OCI-LY3 (cell line): ENCODE results near the gene NCOA1.

Experiments used
- H2AFZ ChIP-seq: fragments of 200-600, 300-600 bp; shearing (Covaris generic); 2 replicates; pipeline ENCODE4 v1.6.0; 2014; ENCODE audit warnings: antibody characterized with exemption, low read depth, low read length
- H3K27ac ChIP-seq: fragments of 200-600, 300-600 bp; sonication (generic); 2 replicates; pipeline ENCODE4 v1.5.1; 2014; ENCODE audit warnings: mild to moderate bottlenecking, low read length, moderate library complexity, mixed read lengths
- H3K27me3 ChIP-seq: fragments of 200-600, 300-600 bp; sonication (generic); 2 replicates; pipeline ENCODE4 v1.6.1; 2014; ENCODE audit warnings: low read depth, low read length, mixed read lengths
- H3K36me3 ChIP-seq: fragments of 200-600, 300-600 bp; sonication (generic); replicated peaks from 2 replicates; pipeline ENCODE3; 2014; ENCODE audit warnings: low read depth, low read length, mixed read lengths
- H3K4me1 ChIP-seq: fragments of 300-600, 200-600 bp; sonication (generic); 2 replicates; pipeline ENCODE4 v1.6.1; 2014; ENCODE audit warnings: low read length, mixed read lengths
- H3K4me2 ChIP-seq: fragments of 200-600, 300-600 bp; sonication (generic); 2 replicates; pipeline ENCODE4 v1.6.1; 2014; ENCODE audit warnings: low read length, mixed read lengths
- H3K4me3 ChIP-seq: fragments of 300-600, 200-600 bp; sonication (generic); 2 replicates; pipeline ENCODE4 v1.5.1; 2014; ENCODE audit warnings: antibody characterized with exemption, mild to moderate bottlenecking, low read length, moderate library complexity
- H3K79me2 ChIP-seq: fragments of 300-600, 200-600 bp; shearing (Covaris generic); 2 replicates; pipeline ENCODE4 v1.6.1; 2014; ENCODE audit warnings: mild to moderate bottlenecking, low read length, mixed read lengths
- H3K9ac ChIP-seq: fragments of 300-600, 200-600 bp; shearing (Covaris generic); 2 replicates; pipeline ENCODE4 v1.6.0; 2014; ENCODE audit warnings: mild to moderate bottlenecking, low read length, moderate library complexity
- H3K9me3 ChIP-seq: fragments of 200-600, 300-600 bp; shearing (Covaris generic); 2 replicates; pipeline ENCODE4 v1.6.1; 2014; ENCODE audit warnings: low read length, mixed read lengths; ENCODE audit not compliant: insufficient read depth
- H4K20me1 ChIP-seq: fragments of 200-600, 300-600 bp; sonication (generic); 2 replicates; pipeline ENCODE4 v1.6.1; 2016; ENCODE audit warnings: low read length, mixed read lengths; ENCODE audit not compliant: insufficient read depth
- CTCF ChIP-seq: fragments of 200-600, 300-600 bp; sonication (generic); IDR thresholded peaks from 2 replicates; pipeline ENCODE4 v1.5.1; 2014; ENCODE audit warnings: antibody characterized with exemption, low read length, low read depth
- EZH2phosphoT487 ChIP-seq: fragments of 200-600 bp; shearing (Covaris generic); IDR thresholded peaks from 2 replicates; pipeline ENCODE4 v1.6.1; 2018; ENCODE audit warnings: antibody characterized with exemption, mixed run types, low read depth

NCOA1 gene

GRCh38 chr2:24658531-24659202, 167.6 kb downstream of the NCOA1 start:
- no peaks in the 10 kb centered on the region for H4K20me1 ChIP-seq
- H3K79me2 ChIP-seq: no peaks in the 10 kb centered on the region
- no peaks in the 10 kb centered on the region for H3K9me3 ChIP-seq
- no peaks in the 10 kb centered on the region for H3K27me3 ChIP-seq
- no peak overlapping the region for H3K27ac ChIP-seq
- peaks cover 12% of the 10 kb centered on the region for H3K4me1 ChIP-seq
- H3K4me2 ChIP-seq: no peak overlapping the region
- H3K4me3 ChIP-seq: no peak overlapping the region
- H3K36me3 ChIP-seq: no peaks in the 10 kb centered on the region
- TF ChIP-seq CTCF: no peak
- no peak for TF ChIP-seq EZH2phosphoT487
- H3K9ac ChIP-seq: no peak overlapping the region
- no peak overlapping the region for H2AFZ ChIP-seq

- H3K9ac ChIP-seq: no peak overlapping the region
Observed at GRCh38 chr2:24659862-24660261, 168.8 kb downstream of the NCOA1 start.

GRCh38 chr2:24667542-24667941, 176.5 kb downstream of the NCOA1 start:
- H3K27me3 ChIP-seq: no peaks in the 10 kb centered on the region
- no peak overlapping the region for H2AFZ ChIP-seq
- TF ChIP-seq EZH2phosphoT487 (no peak), CTCF (no peak)
- no peaks in the 10 kb centered on the region for H4K20me1 ChIP-seq
- H3K4me3 ChIP-seq: no peak overlapping the region
- no peaks in the 10 kb centered on the region for H3K79me2 ChIP-seq
- H3K4me2 ChIP-seq: no peak overlapping the region
- H3K27ac ChIP-seq: no peak overlapping the region
- peaks cover 8% of the 10 kb centered on the region for H3K4me1 ChIP-seq
- no peak overlapping the region for H3K9ac ChIP-seq
- no peaks in the 10 kb centered on the region for H3K36me3 ChIP-seq
- no peaks in the 10 kb centered on the region for H3K9me3 ChIP-seq

More at GRCh38 chr2:24659862-24660261, 168.8 kb downstream of the NCOA1 start:
- Histone ChIP-seq H3K27ac (no peak overlapping the region), H3K36me3 (no peaks in the 10 kb centered on the region), H3K4me1 (peaks cover 12% of the 10 kb centered on the region), H4K20me1 (no peaks in the 10 kb centered on the region), H3K27me3 (no peaks in the 10 kb centered on the region), H3K4me3 (no peak overlapping the region), H3K4me2 (no peak overlapping the region), H3K79me2 (no peaks in the 10 kb centered on the region), H2AFZ (no peak overlapping the region), H3K9me3 (no peaks in the 10 kb centered on the region)
- TF ChIP-seq CTCF: no peak
- no peak for TF ChIP-seq EZH2phosphoT487

- Histone ChIP-seq H3K27me3 (no peaks in the 10 kb centered on the region), H3K4me2 (no peak overlapping the region), H3K9ac (no peak overlapping the region), H4K20me1 (no peaks in the 10 kb centered on the region), H3K36me3 (no peaks in the 10 kb centered on the region), H3K79me2 (no peaks in the 10 kb centered on the region), H3K27ac (no peak overlapping the region), H3K4me3 (no peak overlapping the region), H3K4me1 (peaks cover 13% of the 10 kb centered on the region), H3K9me3 (no peaks in the 10 kb centered on the region), H2AFZ (no peak overlapping the region)
- TF ChIP-seq EZH2phosphoT487 (no peak), CTCF (no peak)
Observed at GRCh38 chr2:24671230-24671629, 180.2 kb downstream of the NCOA1 start.
